HFFc6 (cell line): ENCODE measurements around the gene SEC14L6. TPM values are rescaled to one million over a fixed set of nuclear protein-coding genes. Genes with fewer than 3 reads are reported as not detected.

Experiments used
- DNase-seq: peaks from one replicate; pipeline ENCODE4 v3.0.0-alpha.2; 2018
- H3K27ac Mint-ChIP-seq: 2 replicates; pipeline ENCODE4 v1.8.0; 2020; ENCODE audit warnings: mild to moderate bottlenecking, mixed read lengths
- H3K27me3 Mint-ChIP-seq: 2 replicates; pipeline ENCODE4 v1.8.0; 2021; ENCODE audit warnings: mild to moderate bottlenecking, moderate library complexity, mixed read lengths; ENCODE audit not compliant: insufficient read depth
- H3K36me3 Mint-ChIP-seq: 2 replicates; pipeline ENCODE4 v1.8.0; 2021; ENCODE audit warnings: low read depth, mixed read lengths
- H3K4me1 Mint-ChIP-seq: 2 replicates; pipeline ENCODE4 v1.8.0; 2020; ENCODE audit warnings: low read depth, mixed read lengths
- H3K4me3 Mint-ChIP-seq: 2 replicates; pipeline ENCODE4 v1.8.0; 2020; ENCODE audit warnings: mild to moderate bottlenecking, moderate library complexity, mixed read lengths
- H3K9me3 Mint-ChIP-seq: 2 replicates; pipeline ENCODE4 v1.8.0; 2020; ENCODE audit warnings: mild to moderate bottlenecking, mixed read lengths
- total RNA-seq, 6 experiments: library from RNA; stranded (reverse); fragmentation: NEBNext Ultra II Directional; extraction: Animal tissue kit (Norgen Biotek cat#: 25700); gene quantifications; 2 replicates in 1 of 6; 3 replicates in 5 of 6; pipeline ENCODE4 v1.2.3, GENCODE V29; 2021
- TF ChIP-seq, protein P1 (sequence below): fragments of 200-600 bp; sonication (generic); IDR thresholded peaks from 2 replicates; pipeline ENCODE4 v1.5.0; 2021; ENCODE audit warnings: antibody characterized with exemption, mild to moderate bottlenecking

SEC14L6 gene
- total RNA-seq, 6 experiments from 2014 or later: not detected

DNA sequence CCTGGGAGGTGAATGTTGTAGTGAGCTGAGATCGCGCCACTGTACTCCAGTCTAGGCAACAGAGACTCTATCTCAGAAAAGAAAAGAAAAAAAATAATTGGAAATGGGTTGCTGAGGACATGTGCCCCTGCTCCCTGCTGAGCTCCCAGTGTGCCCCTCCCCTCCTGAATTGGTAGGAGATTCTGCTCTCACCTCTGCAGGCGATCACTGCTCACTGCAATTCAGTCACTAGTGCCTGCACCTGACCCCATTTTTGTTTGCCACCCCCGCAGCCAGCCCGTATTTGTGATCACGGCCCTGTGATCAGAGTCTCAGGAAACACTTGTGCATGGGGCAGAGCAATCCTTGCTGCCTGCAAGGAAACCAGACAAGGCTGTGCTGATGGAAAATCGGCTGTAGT lies 58.4 kb downstream of the SEC14L6 start:
- no peak overlapping the region for H3K4me3 Mint-ChIP-seq
- no peaks in the 10 kb centered on the region for H3K36me3 Mint-ChIP-seq
- no peaks in the 10 kb centered on the region for H3K9me3 Mint-ChIP-seq
- TF ChIP-seq, protein P1, sequence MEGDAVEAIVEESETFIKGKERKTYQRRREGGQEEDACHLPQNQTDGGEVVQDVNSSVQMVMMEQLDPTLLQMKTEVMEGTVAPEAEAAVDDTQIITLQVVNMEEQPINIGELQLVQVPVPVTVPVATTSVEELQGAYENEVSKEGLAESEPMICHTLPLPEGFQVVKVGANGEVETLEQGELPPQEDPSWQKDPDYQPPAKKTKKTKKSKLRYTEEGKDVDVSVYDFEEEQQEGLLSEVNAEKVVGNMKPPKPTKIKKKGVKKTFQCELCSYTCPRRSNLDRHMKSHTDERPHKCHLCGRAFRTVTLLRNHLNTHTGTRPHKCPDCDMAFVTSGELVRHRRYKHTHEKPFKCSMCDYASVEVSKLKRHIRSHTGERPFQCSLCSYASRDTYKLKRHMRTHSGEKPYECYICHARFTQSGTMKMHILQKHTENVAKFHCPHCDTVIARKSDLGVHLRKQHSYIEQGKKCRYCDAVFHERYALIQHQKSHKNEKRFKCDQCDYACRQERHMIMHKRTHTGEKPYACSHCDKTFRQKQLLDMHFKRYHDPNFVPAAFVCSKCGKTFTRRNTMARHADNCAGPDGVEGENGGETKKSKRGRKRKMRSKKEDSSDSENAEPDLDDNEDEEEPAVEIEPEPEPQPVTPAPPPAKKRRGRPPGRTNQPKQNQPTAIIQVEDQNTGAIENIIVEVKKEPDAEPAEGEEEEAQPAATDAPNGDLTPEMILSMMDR: no peak
- H3K27ac Mint-ChIP-seq: no peak overlapping the region
- H3K4me1 Mint-ChIP-seq: peaks cover 1% of the 10 kb centered on the region; the same call in 1 of the 2 replicates
- no peak for DNase-seq
- H3K27me3 Mint-ChIP-seq: peaks cover 22% of the 10 kb centered on the region

DNA sequence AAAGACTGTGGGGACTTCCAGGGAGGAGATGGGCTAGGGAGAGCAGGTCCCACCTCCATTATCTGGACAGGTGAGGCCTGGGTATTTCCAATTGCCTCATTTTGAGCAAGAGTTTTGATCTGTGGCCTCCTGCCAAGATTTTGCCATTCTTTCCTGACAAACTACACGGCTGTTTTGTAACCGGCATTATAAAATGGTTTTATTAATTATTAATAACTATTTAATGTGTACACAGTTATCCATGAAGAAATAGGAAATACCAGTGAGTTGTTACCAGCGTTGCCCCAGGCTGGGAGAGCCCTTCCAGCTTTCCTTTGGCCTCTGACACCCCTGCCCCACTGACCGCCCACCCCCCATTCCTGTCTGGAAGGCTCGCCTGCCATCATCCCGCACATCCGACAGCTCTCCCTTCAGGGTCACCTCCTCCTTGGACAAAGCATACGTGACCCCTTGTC lies 59.9 kb downstream of the SEC14L6 start:
- Mint-ChIP-seq H3K4me1 (peaks cover 14% of the 10 kb centered on the region), H3K9me3 (no peaks in the 10 kb centered on the region), H3K36me3 (no peaks in the 10 kb centered on the region), H3K27ac (no peak overlapping the region), H3K4me3 (no peak overlapping the region), H3K27me3 (peaks cover 16% of the 10 kb centered on the region)
- no peak for DNase-seq
- TF ChIP-seq, protein P1: no peak

DNA sequence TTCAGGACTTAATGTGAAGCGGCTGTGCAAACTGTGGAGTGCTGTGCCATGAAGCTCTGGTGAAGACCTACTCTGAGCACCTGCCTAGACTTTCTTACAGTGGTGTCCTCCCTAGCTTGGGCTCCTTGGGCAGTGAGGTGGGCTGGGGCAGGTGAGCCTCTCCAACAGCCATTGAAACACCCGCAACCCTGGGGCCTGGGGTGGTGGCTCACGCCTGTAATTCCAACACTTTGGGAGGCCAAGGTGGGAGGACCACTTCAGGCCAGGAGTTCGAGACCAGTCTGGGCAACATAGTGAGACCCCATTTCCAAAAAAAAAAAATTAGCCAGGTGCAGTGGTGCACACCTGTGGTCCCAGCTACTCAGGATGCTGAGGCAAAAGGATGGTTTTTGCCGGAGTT lies 60.4 kb downstream of the SEC14L6 start:
- Mint-ChIP-seq H3K4me1 (peaks cover 19% of the 10 kb centered on the region), H3K27me3 (peaks cover 21% of the 10 kb centered on the region)

DNA sequence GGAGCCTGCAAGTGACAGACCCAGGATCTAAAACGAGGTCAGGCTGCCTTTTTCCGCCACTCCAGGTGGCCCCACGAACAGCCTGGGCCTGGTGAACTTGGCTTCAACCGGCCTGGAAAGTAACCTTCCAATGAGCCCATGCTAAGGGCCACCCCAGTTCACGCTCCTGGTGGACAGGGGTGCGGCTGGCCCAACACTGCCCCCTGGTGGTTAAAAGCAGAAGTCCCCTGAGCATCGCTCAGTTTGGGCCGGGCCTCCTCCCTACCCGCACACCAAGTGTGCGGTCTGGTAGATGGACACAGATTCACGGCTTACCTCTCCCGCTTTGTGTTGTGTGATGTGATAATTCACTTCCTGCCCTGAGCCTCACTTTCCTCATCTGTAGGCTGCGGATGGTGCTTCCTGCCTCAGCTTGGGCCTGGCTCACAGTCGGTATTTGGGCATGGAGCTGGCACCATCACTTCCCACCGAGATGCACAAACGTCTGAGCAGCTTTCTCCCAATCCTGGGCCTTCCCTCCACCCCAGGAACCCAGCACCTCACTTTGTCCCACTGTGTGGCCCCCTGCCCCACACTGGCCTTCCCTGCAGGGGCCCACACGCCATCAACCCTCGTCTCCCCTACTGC lies 61.1 kb downstream of the SEC14L6 start:
- no peaks in the 10 kb centered on the region for H3K36me3 Mint-ChIP-seq
- H3K9me3 Mint-ChIP-seq: no peaks in the 10 kb centered on the region
- no peak overlapping the region for H3K4me3 Mint-ChIP-seq
- peak; percentile 36 for DNase-seq
- TF ChIP-seq, protein P1: peak; percentile 99
- peaks cover 23% of the 10 kb centered on the region for H3K27me3 Mint-ChIP-seq
- peaks cover 20% of the 10 kb centered on the region for H3K4me1 Mint-ChIP-seq
- no peak overlapping the region for H3K27ac Mint-ChIP-seq

More for the DNA sequence above, 60.4 kb downstream of the SEC14L6 start:
- no peak for DNase-seq
- Mint-ChIP-seq H3K27ac (no peak overlapping the region), H3K4me3 (no peak overlapping the region), H3K36me3 (no peaks in the 10 kb centered on the region), H3K9me3 (no peaks in the 10 kb centered on the region)
- TF ChIP-seq, protein P1: no peak

DNA sequence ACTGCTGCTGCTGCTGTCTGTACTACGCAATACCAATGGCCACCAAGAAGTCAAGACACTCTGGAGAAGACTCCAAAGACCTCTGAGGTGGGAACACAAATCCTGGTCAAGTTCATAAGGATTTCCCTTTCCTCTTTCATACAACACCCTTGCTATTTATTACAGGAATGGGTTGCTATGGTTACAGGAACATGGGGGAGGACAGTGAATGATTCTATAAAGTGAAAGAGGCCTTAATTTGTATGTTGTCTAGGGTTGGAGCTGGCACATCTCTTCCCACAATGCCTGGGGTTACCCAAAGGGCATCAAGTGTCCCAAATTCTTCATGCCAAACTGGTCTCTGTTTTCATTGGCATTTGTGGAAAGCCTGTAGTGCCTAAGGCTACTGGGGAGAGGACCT lies 63.4 kb downstream of the SEC14L6 start:
- H3K9me3 Mint-ChIP-seq: no peaks in the 10 kb centered on the region
- H3K27me3 Mint-ChIP-seq: peaks cover 28% of the 10 kb centered on the region
- H3K27ac Mint-ChIP-seq: no peak overlapping the region

More for the DNA sequence above, 63.4 kb downstream of the SEC14L6 start:
- TF ChIP-seq, protein P1: no peak
- H3K4me3 Mint-ChIP-seq: no peak overlapping the region
- H3K4me1 Mint-ChIP-seq: peaks cover 20% of the 10 kb centered on the region
- no peaks in the 10 kb centered on the region for H3K36me3 Mint-ChIP-seq
- peak; percentile 6 for DNase-seq
